Cardiac ventricle fibroblast (primary cell): ENCODE measurements around the gene CCDC88A. TPM values are rescaled to one million over a fixed set of nuclear protein-coding genes. Genes with fewer than 3 reads are reported as not detected.

Source experiments
- total RNA-seq: library from RNA; depleted of rRNA; stranded (reverse); fragments of >200 nt; gene quantifications from 2 replicates; pipeline ENCODE4 v1.2.3, GENCODE V29; 2015

Gene CCDC88A
- 28.7 and 30.5 TPM in 2 replicates for total RNA-seq

GRCh38 chr2:55419679-55420438 is at the start of gene CCDC88A:
CCDC88A (minus strand) TSS chr2:55419856; CDS start chr2:55419079, 777 bp downstream.

GRCh38 chr2:55268907-55269644 is 150.6 kb downstream of the CCDC88A start, which contains the start of gene MTIF2:
MTIF2 (minus strand) TSS chr2:55269231; CDS start chr2:55263858, 5,373 bp downstream.

Other genes starting within 250 kb of the CCDC88A start
- 5.7 and 8.2 TPM in 2 replicates for gene CLHC1, start 187.6 kb downstream of the CCDC88A start, total RNA-seq
- 1,586 and 1,619 TPM in 2 replicates for gene RPS27A, start 187.2 kb downstream of the CCDC88A start, total RNA-seq
- gene MTIF2, start 150.6 kb downstream of the CCDC88A start, total RNA-seq, result 24.0 and 24.2 TPM in 2 replicates
- 18.7 and 19.3 TPM in 2 replicates for gene CFAP36, start 99.9 kb upstream of the CCDC88A start, total RNA-seq
- gene PPP4R3B, start 197.8 kb upstream of the CCDC88A start, total RNA-seq, result 42.1 and 43.6 TPM in 2 replicates